ENCODE measurements around the gene PRDM16. TPM values are rescaled to one million over a fixed set of nuclear protein-coding genes. Genes with fewer than 3 reads are reported as not detected.

Gene PRDM16
- total and polyA plus RNA-seq, 2 of the 13 experiments (the other 11 are each of a cell fraction or from before 2014, with no cell fraction given): 0.15 to 0.81 TPM

- 0 out of 2 replicates have a peak, but pooled peaks have one; percentile 5 for TF ChIP-seq RERE (CRISPR knock-in tag; IDR thresholded peaks at IDR 0.05; ENCODE audit: low read depth)
- TF ChIP-seq POLR2A (IDR thresholded peaks at IDR 0.05; ENCODE audit: insufficient read depth in 1 of 2, low read depth in 2 of 2, low read length in 2 of 2): 0 out of 4 replicates have a peak, but pooled peaks of 1 of the 2 experiments have one; percentile 53
- TF ChIP-seq ZNF878 (CRISPR knock-in tag; IDR thresholded peaks at IDR 0.05): peak; percentile 66; the same call in 1 of the 2 replicates
- TF ChIP-seq NCOR1 (IDR thresholded peaks at IDR 0.05; ENCODE audit: borderline replicate concordance, low read length): peak; percentile 32
- TF ChIP-seq ZNF670 (CRISPR knock-in tag; IDR thresholded peaks at IDR 0.05; ENCODE audit: borderline replicate concordance): no peak
- TF ChIP-seq UBTF (CRISPR knock-in tag; IDR thresholded peaks at IDR 0.05): peak; percentile 71
- no peak for TF ChIP-seq CTCF (CRISPR knock-in tag; IDR thresholded peaks at IDR 0.05)
- TF ChIP-seq ZHX2 (IDR thresholded peaks at IDR 0.05; ENCODE audit: low read depth): peak; percentile 64; the same call in 1 of the 2 replicates
- TF ChIP-seq ZHX2 (CRISPR knock-in tag; IDR thresholded peaks at IDR 0.05; ENCODE audit: borderline replicate concordance): no peak
- TF ChIP-seq ZNF556 (CRISPR knock-in tag; IDR thresholded peaks at IDR 0.05; ENCODE audit: borderline replicate concordance): peak; percentile 28; the same call in 1 of the 2 replicates
- TF ChIP-seq TAF1 (CRISPR knock-in tag; IDR thresholded peaks at IDR 0.05): peak; percentile 73
- TF ChIP-seq RBFOX2 (IDR thresholded peaks at IDR 0.05; ENCODE audit: low read depth, low read length): peak; percentile 82
Observed at GRCh38 chr1:3459940-3460671, 391.1 kb downstream of the PRDM16 start (continued).
